HG03103 (cell line): ENCODE data around the gene BICRAL.
A peak's percentile ranks its signal among the peaks of the same experiment; 100 is the strongest.

ENCODE experiments used
- ATAC-seq: cut with Tn5 transposase; IDR thresholded peaks from one replicate; pipeline ENCODE4 v1.9.1; 2021; ENCODE audit warnings: low read depth; ENCODE audit not compliant: unreplicated experiment

The BICRAL gene

DNA sequence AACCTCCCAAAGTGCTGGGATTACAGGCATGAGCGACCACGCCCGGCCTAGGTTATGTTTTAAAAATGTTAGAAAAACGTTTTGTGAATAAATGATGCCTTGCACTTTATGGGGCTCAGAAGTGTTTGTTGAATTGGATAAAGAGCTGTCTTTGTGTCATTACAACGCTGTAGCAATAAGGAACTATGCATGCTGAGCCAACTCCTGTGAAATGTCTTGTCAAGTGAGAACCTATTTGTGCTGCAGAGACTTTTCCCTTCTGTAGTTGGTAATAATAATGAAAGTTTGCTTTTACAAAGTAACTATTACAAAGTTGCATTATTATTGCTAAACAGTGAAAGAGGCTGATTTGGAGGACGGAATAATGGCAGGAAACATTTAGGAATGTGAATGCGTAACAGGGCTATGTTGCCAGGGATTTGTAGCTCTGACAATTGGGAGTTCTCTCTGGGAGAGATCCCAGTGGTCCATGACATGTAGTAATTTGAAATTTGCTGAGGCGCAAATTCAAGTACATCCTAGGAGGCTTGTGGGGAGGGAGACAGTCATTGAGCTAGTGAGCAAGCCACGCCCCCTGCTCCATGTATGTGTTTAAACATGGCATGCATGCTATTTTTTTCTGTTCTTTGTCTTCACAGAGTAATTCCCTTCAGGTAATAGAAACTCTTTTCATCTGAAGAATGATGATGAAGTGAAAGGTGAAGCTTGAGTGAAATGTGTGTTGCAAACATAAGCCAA, 16.8 kb upstream of the BICRAL start:
- no peak for ATAC-seq

DNA sequence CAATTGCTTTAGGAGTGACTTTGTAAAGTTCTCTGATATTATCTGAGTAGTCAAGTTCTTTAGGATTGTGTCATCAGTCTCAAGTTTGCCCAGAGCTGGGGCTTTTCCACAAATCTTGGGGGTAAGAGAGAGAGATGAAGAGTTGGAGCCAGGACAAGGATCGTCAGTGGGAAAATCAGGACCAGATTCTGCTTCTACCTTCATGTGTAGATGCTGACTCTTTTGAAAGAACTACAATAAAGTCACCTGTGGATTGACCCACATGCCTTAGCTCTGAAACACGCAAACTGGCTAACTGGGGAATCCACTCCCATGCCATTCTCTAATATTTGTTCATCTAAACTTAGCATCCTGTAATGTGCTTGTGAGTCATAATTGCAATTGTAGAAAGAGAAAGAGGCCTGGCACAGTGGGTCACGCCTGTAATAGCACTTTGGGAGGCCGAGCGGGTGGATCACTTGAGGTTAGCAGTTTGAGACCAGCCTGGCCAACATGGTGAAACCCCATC, 15.6 kb upstream of the BICRAL start:
- no peak for ATAC-seq

DNA sequence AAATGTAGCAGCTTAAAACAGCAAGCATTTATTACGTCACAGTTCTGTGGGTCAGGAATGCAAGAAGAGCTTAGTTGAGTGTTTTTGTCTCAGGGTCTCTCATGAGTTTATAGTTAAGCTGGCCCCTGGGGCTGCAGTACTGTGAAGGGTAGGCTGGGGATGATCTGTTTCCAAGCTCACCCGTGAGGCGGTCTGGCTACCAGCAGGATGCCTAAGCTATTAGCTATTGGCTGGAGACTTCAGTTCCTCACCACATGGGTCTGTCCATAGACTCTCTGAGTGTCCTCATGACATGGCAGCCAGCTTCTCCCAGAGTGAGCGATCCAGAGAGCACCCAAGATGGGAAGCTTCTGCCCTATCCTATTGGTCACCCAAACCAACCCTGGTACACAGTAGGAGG, 12.8 kb upstream of the BICRAL start:
- ATAC-seq, result no peak

GRCh38 chr6:42769836-42770235, 12.0 kb upstream of the BICRAL start:
- no peak for ATAC-seq

- no peak for ATAC-seq
These were observed 10.1 kb upstream of the BICRAL start for GRCh38 chr6:42771741-42772100.

GRCh38 chr6:42774201-42774600, 7.7 kb upstream of the BICRAL start:
- no peak for ATAC-seq

GRCh38 chr6:42774821-42775487, 6.9 kb upstream of the BICRAL start:
- ATAC-seq, result peak; percentile 38

DNA sequence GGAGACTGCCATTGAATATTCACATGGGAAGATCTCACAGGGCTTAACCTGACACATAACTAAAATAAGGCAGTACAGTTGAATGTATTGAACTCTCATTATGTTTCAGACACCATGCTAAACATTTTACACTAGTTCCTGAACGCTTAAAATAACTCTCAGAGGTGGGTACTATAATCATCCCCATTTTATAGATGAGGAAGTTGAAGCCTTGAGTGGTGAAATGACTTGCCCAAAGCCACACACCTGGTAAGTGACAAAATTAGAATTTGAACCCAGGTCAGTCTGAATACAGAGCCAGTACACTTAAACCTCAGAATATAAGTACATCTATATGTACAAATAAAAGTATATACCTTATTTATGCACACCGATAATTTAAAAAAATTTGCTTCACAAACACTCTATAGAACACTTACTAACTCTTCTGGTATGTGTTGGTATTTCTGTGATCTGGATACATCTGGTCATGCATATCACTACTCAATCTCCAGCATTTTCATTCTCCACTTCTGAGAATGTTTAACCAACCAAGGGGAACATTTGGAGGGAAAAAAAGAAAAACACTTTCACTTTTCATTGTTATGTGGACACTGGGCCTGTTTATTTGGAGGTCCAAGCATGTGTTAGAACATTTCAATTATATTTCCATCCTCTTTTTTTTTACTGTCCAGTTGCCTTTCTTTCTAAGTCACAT, 4.6 kb upstream of the BICRAL start:
- ATAC-seq, result peak; percentile 46

DNA sequence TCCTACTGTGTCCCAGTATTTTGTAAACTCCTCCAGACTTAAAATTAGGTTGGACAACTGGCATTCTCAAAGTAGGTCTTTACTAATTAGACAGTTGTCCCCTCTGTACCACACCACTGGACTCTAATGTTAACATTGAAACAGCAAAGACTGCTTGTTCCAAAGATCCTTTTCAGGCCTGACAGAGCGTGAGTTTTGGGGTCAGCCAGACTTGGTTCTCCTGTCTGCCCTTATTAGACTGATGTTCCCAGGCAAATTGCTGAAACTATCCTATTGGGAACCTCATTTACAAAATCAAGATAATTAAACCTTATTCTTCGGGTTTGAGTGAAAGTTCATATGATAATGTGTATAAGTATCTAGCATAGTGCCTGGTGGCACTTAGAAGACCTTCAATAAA, 3.7 kb upstream of the BICRAL start:
- ATAC-seq, result no peak

DNA sequence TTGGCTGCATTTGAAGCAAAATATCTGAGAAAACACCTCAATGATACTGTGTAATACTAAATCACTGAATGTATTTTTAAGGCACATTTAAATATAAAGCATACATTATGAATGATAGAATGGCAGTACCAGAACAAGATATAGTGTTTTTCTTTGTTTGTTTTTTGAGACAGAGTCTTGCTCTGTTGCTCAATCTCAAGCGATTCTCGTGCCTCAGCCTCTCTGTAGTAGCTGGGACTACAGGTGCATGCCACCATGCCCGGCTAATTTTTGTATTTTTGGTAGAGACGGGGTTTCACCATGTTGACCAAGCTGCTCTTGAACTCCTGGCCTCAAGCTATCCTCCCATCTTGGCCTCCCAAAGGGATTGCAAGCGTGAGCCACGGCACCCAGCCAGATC, 2.3 kb upstream of the BICRAL start:
- ATAC-seq, result no peak

GRCh38 chr6:42781546-42781795, 381 bp upstream of the BICRAL start:
- no peak for ATAC-seq

DNA sequence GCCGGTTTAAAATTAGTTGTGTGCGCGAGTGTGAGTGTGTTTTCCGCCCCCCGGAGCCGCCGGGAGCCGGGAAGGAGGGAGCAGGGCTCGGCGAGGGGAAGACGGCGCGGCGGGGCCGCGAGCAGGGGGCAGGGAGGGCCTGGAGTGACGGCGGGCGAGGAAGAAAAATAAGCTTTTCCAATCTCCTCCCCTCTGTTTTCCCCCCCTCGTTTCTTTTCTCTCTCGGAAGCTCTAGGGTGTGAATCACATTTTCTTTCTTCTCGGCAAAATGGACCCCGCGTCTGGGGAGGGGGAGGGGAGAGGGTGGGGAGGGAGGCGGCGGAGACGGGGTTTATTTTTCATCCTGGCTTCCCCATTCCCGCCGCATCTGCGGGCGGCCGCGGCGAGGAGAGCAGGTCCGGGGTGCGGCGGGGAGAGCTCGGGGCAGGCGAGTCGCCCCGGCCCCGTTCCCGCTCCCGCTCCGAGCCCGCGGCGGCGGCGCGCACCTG, 881 bp downstream of the BICRAL start:
- peak; percentile 22 for ATAC-seq

- peak; percentile 44 for ATAC-seq
These were observed 1.5 kb downstream of the BICRAL start for GRCh38 chr6:42783177-42783875.

DNA sequence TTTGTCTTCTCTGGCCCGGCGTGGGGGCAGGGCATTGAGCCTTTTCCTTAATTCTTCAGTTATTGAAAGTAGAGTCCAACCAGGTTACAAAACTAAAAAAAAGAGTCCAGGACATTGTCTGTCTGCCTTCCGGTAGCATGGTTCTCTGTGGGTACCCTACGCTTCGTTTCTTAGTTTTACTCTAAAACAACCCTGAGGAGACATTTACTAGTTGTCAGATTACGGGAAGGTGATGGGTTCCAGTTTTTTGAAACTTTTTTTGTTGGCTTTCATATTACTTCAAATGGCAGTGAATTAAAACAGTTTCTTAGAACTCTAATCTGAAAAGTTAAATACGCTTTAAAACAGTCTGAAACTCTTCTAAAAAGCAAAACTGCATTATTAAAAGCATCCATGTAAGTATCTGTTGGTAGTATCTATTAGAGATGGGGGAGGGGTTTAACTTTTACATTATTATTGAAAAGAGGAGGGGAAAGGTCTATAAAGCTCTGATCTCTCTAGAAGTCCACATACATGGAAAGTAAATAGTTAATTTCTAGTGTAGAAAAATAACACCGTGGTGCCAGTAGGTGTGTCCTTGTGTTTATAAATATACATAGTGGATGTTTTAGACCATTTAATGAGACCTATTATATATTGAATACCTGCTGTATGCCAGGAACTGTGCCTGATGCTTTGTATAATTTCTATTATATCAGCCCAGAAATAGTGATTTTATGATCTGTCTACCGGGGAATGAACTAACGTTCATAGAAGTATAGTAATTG, 2.2 kb downstream of the BICRAL start:
- ATAC-seq, result no peak

GRCh38 chr6:42784717-42785498, 3.1 kb downstream of the BICRAL start:
- ATAC-seq, result no peak

DNA sequence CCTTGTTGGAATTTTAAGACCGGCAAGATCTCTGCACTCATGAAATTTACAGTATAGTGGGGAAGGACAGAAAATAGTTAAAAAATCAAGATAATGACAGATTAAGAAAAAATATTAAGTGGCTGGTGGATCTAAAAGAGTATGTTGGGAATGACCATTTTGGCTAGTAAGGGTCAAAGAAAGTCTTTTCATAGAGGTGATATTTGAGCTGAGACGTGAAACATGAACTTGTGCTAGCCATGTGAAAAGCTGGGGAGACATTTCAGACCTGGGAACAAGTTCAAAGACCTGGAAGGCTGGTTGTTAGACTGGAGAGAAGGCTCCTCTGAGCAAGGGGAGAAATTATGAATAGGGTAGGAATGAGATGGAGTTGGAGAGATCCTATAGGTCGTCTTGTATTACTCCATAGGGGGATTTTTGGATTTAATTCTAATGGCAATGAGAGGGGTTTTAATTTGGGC, 4.7 kb downstream of the BICRAL start:
- ATAC-seq, result no peak

DNA sequence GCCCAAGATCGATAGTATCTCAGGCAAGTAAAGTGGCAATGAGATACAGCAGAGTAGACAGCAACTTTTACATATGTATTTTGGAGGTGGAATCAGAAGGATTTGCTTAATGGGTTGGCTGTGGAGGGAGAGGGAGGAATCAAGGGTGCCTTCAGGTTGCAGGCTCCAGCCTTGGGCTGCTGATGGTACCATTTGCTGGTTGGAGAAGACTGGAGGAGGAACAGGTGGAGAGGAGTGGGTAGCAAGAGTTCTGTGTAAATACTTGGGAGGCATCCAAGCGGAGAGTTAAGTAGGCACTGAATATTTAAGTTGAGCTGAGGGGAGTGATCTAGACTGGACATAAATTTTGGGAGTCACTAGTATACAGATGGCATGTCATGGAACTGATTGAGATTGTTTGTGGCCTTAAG, 5.2 kb downstream of the BICRAL start:
- no peak for ATAC-seq

- ATAC-seq, result no peak
These were observed 6.8 kb downstream of the BICRAL start for GRCh38 chr6:42788671-42789070.

DNA sequence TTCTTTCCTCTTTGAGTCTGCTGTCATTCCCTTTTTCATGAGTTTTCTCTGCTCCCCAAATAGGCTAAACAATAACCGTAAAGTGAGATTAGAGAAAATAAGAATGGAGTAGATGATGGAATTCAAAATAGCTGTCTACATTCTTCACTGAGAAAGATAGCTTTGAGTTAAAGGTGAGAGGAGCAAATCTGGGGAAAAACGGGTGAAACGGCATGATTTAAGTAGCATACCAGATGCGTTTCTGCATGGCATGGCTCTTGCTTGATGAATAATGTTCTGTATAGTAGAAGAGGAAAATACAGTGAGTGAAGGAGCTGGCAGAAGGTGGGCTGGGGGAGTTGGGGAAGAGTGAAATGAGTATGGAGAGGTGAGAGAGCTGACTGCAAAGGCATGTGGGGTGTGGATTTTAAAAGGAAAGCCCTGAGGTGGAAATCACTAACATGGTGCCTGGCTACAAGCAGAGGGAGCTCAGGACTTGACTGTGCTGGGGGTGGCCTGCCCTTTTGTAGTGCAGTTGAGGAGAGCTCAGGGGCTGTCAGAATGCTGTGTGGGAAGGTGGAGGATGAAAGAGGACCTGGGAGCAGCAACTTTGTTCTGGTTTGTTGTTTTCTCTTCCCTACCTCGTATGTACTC, 8.8 kb downstream of the BICRAL start:
- no peak for ATAC-seq
